HG03457 (cell line): ENCODE measurements around the gene MTNR1A.

Experiments used
- ATAC-seq: cut with Tn5 transposase; IDR thresholded peaks from one replicate; pipeline ENCODE4 v1.9.1; 2021; ENCODE audit warnings: moderate number of reproducible peaks; ENCODE audit not compliant: unreplicated experiment

MTNR1A gene

GRCh38 chr4:186497043-186497442 lies 58.3 kb downstream of the MTNR1A start:
- ATAC-seq = no peak

DNA sequence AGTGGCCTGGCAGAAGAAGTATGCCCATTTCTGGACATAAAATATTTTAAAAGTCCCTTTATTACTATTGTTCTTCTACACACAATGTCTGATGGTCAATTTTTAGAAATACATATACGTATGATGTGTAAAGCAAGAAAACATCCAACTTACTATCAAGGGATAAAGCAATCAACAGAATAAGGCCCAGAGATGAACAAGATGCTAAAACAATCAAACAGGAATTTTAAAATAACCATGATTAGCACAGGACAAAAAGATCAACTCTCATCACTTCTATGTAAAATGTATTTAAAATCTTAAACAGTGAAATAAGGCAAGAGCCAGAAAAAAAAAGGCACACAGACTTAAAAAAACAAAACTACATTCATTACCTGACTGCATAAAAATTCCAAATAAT lies 60.9 kb downstream of the MTNR1A start:
- ATAC-seq = no peak

GRCh38 chr4:186487726-186488125 lies 67.6 kb downstream of the MTNR1A start:
- no peak for ATAC-seq

- ATAC-seq = no peak
Measured at GRCh38 chr4:186486172-186486571, 69.2 kb downstream of the MTNR1A start.

DNA sequence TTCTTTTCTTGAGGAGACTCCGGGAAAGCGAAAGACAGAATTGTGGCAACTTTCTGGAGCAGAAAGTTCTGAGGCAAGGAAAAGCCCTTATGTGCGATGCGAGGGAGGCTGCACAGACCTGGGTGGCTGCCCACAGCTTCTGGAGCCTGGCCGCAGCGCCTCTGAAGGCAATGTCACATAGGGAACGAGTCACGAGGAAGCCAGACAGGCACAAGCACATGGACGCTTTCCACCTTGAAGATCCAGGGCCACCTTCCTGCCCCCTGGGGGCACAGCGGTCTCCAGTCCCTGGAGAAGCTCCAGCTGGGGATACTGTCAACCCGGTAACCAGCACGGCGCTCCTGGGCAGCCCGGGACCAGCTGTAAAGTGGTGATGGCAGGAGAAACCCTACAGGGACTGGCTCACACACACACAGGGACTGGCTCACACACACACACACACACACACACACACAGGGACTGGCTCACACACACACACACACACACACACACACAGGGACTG lies 69.8 kb downstream of the MTNR1A start:
- no peak for ATAC-seq

GRCh38 chr4:186485150-186485549 lies 70.2 kb downstream of the MTNR1A start:
- ATAC-seq = no peak

- no peak for ATAC-seq
Measured at GRCh38 chr4:186483656-186484055, 71.7 kb downstream of the MTNR1A start.
